ENCODE results near the gene EXOSC5. TPM values are rescaled to one million over a fixed set of nuclear protein-coding genes. Genes with fewer than 3 reads are reported as not detected.

EXOSC5 gene
- total and polyA plus RNA-seq, 10 of the 15 experiments (the other 5 are each of a cell fraction or from before 2014, with no cell fraction given), result 15.8 to 123 (median 52.7) TPM

DNA sequence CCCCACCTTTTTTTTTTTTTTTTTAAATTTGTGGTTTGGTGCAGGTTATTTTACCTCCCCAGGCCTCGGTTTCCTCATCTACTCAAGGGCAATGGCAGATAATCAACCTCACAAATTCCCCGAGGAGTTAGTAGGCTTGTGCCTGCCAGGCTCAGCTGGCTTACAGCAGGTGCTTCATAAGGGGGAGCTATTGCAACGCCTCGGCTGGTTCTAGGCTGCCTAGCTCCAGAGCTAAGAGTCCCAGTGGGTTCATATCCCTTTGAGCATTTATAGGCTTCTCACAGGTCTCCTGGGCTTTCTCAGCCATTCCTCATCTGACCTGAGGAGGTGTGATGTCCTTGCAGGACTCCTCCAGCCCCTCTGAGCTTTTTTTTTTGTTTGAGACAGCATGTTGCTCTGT is 11.1 kb upstream of the EXOSC5 start:
- TF ChIP-seq NR2F1 (conservative IDR thresholded peaks at IDR 0.05) (no peak), RAD21 (IDR thresholded peaks at IDR 0.05; ENCODE audit: insufficient read depth, low read depth, low read length) (peak; percentile 30; the same call in 1 of the 2 replicates)
- TF ChIP-seq, protein P1, sequence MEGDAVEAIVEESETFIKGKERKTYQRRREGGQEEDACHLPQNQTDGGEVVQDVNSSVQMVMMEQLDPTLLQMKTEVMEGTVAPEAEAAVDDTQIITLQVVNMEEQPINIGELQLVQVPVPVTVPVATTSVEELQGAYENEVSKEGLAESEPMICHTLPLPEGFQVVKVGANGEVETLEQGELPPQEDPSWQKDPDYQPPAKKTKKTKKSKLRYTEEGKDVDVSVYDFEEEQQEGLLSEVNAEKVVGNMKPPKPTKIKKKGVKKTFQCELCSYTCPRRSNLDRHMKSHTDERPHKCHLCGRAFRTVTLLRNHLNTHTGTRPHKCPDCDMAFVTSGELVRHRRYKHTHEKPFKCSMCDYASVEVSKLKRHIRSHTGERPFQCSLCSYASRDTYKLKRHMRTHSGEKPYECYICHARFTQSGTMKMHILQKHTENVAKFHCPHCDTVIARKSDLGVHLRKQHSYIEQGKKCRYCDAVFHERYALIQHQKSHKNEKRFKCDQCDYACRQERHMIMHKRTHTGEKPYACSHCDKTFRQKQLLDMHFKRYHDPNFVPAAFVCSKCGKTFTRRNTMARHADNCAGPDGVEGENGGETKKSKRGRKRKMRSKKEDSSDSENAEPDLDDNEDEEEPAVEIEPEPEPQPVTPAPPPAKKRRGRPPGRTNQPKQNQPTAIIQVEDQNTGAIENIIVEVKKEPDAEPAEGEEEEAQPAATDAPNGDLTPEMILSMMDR (IDR thresholded peaks at IDR 0.05 in 2 of 3, conservative IDR thresholded peaks at IDR 0.05 in 1 of 3; ENCODE audit: control insufficient read depth in 2 of 3, extremely low read depth in 1 of 3, insufficient read depth in 1 of 3, low read depth in 3 of 3, low read length in 3 of 3), result peak in 2 of 3 experiments; percentile 35; a peak in 2 of 6 replicates
- intact Hi-C loops (cut with micrococcal nuclease; ENCODE audit: unreplicated experiment) (no loop called here), in situ Hi-C loops (cut with MboI) (no loop called here)
- SMC1A ChIA-PET (ENCODE audit: uncharacterized antibody, unreplicated experiment), result interaction anchor here (0.6 to 1.9 kb wide), 6 partner anchors 10 to 40 kb away, joined by 3 to 6 read pairs (median 4); partner anchors contain the start of gene DMAC2
- no peak overlapping the region for H2AFZ ChIP-seq (ENCODE audit: control insufficient read depth, low read depth, low read length)
- no peaks in the 10 kb centered on the region for H4K20me1 ChIP-seq (ENCODE audit: control insufficient read depth, insufficient read depth)
- no peak overlapping the region for H3K4me2 ChIP-seq (ENCODE audit: control insufficient read depth, insufficient read depth)
- ATAC-seq, result peak; percentile 71
- FAIRE-seq, result no peak
- H3K9ac ChIP-seq (ENCODE audit: control insufficient read depth, insufficient read depth, low read length), result no peak overlapping the region
- RAD21 ChIA-PET (ENCODE audit: unreplicated experiment), result interaction anchor here (0.6 to 1.3 kb wide), 7 partner anchors 19 to 589 kb away, joined by 3 to 4 read pairs (median 3); partner anchors contain the start of gene B9D2
- no TSS peak for BruUV-seq (replicated peaks)
- peaks cover 5% of the 10 kb centered on the region for H3K79me2 ChIP-seq (ENCODE audit: control insufficient read depth, insufficient read depth, low read length)
- CTCF ChIA-PET, result interaction anchor here (0.6 to 1.5 kb wide), 10 partner anchors 9 to 716 kb away, joined by 3 to 7 read pairs (median 4); partner anchors contain the start of gene DMAC2
- 33% methylated on average over 3 of the region's 4 CpGs for WGBS (ENCODE audit: insufficient coverage, insufficient replicate concordance, low lambda C conversion rate, missing lambda C conversion rate)
- H3K36me3 ChIP-seq (ENCODE audit: control insufficient read depth in 2 of 2, insufficient read depth in 2 of 2, low read length in 1 of 2), result peaks cover 0 to 3% of the 10 kb centered on the region in 2 experiments; a peak in 3 of 4 replicates
- DNase-seq (ENCODE audit: low read depth, low spot score), result no peak
- H3K4me3 ChIP-seq, result no peak overlapping the region
- no peak overlapping the region for H3K27ac ChIP-seq (ENCODE audit: control insufficient read depth, insufficient read depth)
- no peaks in the 10 kb centered on the region for H3K27me3 ChIP-seq (replicated peaks in 1 of 2; ENCODE audit: control insufficient read depth in 2 of 2, insufficient read depth in 2 of 2, low read length in 1 of 2)
- H3K9me3 ChIP-seq (replicated peaks; ENCODE audit: control insufficient read depth, insufficient read depth, low read length), result no peaks in the 10 kb centered on the region
- POLR2A ChIA-PET, result interaction anchor here (0.6 to 1.4 kb wide), 4 partner anchors 9 to 30 kb away, joined by 3 to 4 read pairs (median 4); no protein-coding TSS in a partner anchor
- peaks cover 18% of the 10 kb centered on the region for H3K4me1 ChIP-seq (ENCODE audit: control insufficient read depth, insufficient read depth, low read length)

DNA sequence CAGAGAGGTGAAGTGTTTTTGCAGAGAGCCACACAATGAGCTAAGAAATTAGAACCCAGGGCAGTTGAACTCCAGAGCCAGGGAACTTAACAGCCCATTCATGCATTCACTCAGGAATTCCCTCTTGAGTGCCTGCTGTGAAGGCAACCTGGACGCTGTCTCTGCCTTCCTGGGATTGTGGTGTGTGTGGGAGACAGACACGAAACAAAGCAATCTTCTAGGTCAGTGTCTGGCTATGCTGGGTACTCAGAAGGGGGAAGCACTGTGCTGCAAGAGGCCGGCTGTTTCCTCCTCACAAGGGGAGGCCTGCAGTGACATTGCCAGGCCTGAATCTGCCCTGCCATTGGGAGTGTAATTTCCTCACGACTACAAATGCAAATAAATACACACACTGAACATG is 10.1 kb upstream of the EXOSC5 start:
- ChIA-PET SMC1A (ENCODE audit: uncharacterized antibody, unreplicated experiment) (interaction anchor here (1.9 kb wide), 2 partner anchors 9 to 41 kb away, joined by 5 to 6 read pairs; no protein-coding TSS in a partner anchor), CTCF (interaction anchor here (0.7 to 1.4 kb wide), 3 partner anchors 14 to 42 kb away, joined by 3 to 6 read pairs (median 4); no protein-coding TSS in a partner anchor), POLR2A (interaction anchor here (1.4 kb wide), 1 partner anchor 21 kb away, joined by 4 read pairs; no protein-coding TSS in a partner anchor), RAD21 (ENCODE audit: unreplicated experiment) (no interaction called here)
- Histone ChIP-seq H3K27ac (ENCODE audit: control insufficient read depth, insufficient read depth) (no peak overlapping the region), H3K4me3 (no peak overlapping the region), H4K20me1 (ENCODE audit: control insufficient read depth, insufficient read depth) (no peaks in the 10 kb centered on the region), H3K4me2 (ENCODE audit: control insufficient read depth, insufficient read depth) (no peak overlapping the region), H3K27me3 (replicated peaks in 1 of 2; ENCODE audit: control insufficient read depth in 2 of 2, insufficient read depth in 2 of 2, low read length in 1 of 2) (no peaks in the 10 kb centered on the region), H3K79me2 (ENCODE audit: control insufficient read depth, insufficient read depth, low read length) (peaks cover 5% of the 10 kb centered on the region), H3K36me3 (ENCODE audit: control insufficient read depth in 2 of 2, insufficient read depth in 2 of 2, low read length in 1 of 2) (peaks cover 0 to 3% of the 10 kb centered on the region in 2 experiments; a peak in 3 of 4 replicates), H2AFZ (ENCODE audit: control insufficient read depth, low read depth, low read length) (no peak overlapping the region), H3K9me3 (replicated peaks; ENCODE audit: control insufficient read depth, insufficient read depth, low read length) (no peaks in the 10 kb centered on the region), H3K4me1 (ENCODE audit: control insufficient read depth, insufficient read depth, low read length) (peaks cover 18% of the 10 kb centered on the region), H3K9ac (ENCODE audit: control insufficient read depth, insufficient read depth, low read length) (no peak overlapping the region)
- no peak; the same call in 2 of the 3 replicates for ATAC-seq
- 95% methylated on average over 4 of the region's 4 CpGs for WGBS (ENCODE audit: insufficient coverage, insufficient replicate concordance, low lambda C conversion rate, missing lambda C conversion rate)
- in situ Hi-C loops (cut with MboI) (no loop called here), intact Hi-C loops (cut with micrococcal nuclease; ENCODE audit: unreplicated experiment) (no loop called here)
- no peak for FAIRE-seq
- no TSS peak for BruUV-seq (replicated peaks)
- no peak for DNase-seq (ENCODE audit: low read depth, low spot score)
- no peak for TF ChIP-seq ESRRA (IDR thresholded peaks at IDR 0.05; ENCODE audit: low read length)
- TF ChIP-seq, protein P2, sequence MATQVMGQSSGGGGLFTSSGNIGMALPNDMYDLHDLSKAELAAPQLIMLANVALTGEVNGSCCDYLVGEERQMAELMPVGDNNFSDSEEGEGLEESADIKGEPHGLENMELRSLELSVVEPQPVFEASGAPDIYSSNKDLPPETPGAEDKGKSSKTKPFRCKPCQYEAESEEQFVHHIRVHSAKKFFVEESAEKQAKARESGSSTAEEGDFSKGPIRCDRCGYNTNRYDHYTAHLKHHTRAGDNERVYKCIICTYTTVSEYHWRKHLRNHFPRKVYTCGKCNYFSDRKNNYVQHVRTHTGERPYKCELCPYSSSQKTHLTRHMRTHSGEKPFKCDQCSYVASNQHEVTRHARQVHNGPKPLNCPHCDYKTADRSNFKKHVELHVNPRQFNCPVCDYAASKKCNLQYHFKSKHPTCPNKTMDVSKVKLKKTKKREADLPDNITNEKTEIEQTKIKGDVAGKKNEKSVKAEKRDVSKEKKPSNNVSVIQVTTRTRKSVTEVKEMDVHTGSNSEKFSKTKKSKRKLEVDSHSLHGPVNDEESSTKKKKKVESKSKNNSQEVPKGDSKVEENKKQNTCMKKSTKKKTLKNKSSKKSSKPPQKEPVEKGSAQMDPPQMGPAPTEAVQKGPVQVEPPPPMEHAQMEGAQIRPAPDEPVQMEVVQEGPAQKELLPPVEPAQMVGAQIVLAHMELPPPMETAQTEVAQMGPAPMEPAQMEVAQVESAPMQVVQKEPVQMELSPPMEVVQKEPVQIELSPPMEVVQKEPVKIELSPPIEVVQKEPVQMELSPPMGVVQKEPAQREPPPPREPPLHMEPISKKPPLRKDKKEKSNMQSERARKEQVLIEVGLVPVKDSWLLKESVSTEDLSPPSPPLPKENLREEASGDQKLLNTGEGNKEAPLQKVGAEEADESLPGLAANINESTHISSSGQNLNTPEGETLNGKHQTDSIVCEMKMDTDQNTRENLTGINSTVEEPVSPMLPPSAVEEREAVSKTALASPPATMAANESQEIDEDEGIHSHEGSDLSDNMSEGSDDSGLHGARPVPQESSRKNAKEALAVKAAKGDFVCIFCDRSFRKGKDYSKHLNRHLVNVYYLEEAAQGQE (IDR thresholded peaks at IDR 0.05; ENCODE audit: low read depth, low read length), result no peak
- no peak for TF ChIP-seq TCF7 (IDR thresholded peaks at IDR 0.05; ENCODE audit: borderline replicate concordance)
- no peak for TF ChIP-seq SIN3A (IDR thresholded peaks at IDR 0.05; ENCODE audit: low read depth, low read length)
- TF ChIP-seq NR2F1 (conservative IDR thresholded peaks at IDR 0.05), result no peak
- no peak for TF ChIP-seq ZNF622 (IDR thresholded peaks at IDR 0.05)
- TF ChIP-seq, protein P3, sequence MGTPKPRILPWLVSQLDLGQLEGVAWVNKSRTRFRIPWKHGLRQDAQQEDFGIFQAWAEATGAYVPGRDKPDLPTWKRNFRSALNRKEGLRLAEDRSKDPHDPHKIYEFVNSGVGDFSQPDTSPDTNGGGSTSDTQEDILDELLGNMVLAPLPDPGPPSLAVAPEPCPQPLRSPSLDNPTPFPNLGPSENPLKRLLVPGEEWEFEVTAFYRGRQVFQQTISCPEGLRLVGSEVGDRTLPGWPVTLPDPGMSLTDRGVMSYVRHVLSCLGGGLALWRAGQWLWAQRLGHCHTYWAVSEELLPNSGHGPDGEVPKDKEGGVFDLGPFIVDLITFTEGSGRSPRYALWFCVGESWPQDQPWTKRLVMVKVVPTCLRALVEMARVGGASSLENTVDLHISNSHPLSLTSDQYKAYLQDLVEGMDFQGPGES (IDR thresholded peaks at IDR 0.05), result no peak
- TF ChIP-seq RAD51 (IDR thresholded peaks at IDR 0.05), result no peak

Measured in GM12878 (cell line).